ENCODE data around the gene RCAN1.
"Not testable (repeated sequence)": the region's sequence is repeated elsewhere in the genome, so short reads cannot be mapped to it uniquely, and the experiment has no call there.

The RCAN1 gene

DNA sequence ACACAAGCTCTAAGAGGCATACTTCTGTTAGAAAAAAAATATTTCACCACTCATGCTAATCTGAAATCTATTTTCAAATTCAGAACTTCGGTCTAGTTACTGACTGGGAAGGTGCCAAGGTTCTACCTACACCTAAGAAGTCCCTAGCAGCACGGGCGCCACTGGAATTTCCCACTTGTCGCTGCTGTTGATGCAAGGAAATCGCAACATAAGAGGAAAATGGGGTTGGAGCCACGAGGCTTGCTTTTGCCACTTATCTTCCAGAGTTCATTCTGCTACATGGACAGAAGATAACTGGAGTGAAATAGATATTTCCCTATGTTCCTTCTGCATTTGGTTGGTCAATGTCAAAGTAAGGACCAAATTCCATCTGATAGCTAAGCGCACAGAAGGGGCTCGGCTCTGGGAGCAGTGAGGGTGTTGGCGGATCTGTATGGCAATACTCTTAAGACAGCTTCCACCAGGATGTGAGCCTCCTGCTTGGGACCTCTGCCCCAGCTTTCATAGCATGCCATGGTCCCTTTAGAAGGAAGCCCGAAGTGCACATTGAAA lies 47.2 kb downstream of the RCAN1 start:
- no peak for DNase-seq

DNA sequence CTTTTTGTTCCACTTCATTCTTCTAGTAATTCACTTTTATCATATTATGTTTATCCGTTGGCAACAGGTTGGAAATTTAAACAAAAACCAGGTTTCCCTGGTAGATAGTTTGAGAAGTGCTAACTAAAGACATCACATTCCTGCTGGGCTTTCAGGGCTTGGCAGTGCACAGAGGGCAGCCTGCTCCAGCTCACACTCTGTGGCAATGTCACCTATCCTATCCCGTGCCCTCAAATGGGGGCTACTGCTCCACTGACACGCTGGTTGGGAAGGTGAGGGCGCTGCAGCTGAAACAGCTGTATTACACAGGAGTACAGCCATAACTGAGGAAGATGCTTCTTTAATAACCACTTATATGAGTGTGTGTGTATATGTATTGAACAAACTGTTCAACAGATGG lies 49.7 kb downstream of the RCAN1 start:
- DNase-seq = no peak

DNA sequence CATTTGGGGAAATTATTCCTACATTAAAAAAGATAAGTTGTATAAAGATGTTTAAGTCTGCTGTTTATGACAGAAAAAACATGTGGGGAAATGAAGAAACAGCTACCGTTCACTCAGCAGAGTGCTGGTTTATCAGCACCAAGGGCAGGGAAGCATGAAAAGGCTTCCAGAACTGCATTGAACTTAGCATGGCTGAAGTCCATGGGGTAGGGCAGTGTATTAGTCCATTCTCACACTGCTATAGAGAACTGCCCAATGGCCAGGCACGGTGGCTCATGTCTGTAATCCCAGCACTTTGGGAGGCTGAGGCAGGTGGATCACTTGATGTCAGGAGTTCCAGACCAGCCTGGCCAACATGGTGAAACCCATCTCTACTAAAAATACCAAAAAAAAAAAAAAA lies 51.5 kb downstream of the RCAN1 start:
- DNase-seq = not testable (repeated sequence)

DNA sequence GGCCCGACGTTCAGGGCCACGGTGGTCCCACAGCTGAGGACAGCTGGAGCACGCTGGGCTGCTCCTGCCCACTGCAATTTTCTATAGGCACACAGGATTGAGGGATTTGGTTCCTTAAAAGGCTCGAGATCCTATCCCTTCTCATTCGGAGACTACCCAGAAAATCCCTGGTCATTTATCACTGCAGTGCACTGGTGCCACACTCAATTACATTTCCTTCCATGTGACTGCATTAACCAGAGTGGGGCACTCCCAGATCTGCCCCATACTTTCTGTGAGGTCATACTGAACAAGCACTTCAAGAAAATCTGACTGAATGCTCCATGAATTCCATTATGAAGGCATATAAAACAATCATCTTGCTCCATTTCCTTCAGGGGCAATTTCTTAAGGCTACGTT lies 53.1 kb downstream of the RCAN1 start:
- no peak for DNase-seq

DNA sequence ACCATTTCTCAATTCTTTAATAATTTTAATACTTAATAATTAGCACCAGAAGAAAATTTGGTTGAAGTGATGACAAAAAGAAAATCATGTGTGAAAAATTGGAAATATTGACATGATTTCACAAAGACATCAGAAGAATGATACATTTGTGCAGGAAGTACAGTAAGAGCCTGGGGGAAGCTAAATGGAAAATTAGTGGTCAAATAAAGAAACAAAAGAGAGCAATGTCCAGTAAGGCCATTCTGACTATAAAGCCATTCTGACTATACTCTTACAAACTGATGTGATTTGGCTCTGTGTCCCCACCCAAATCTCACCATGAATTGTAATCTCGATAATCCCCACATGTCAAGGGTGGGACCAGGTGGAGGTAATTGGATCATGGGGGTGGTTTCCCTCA lies 54.3 kb downstream of the RCAN1 start:
- no peak for DNase-seq

DNA sequence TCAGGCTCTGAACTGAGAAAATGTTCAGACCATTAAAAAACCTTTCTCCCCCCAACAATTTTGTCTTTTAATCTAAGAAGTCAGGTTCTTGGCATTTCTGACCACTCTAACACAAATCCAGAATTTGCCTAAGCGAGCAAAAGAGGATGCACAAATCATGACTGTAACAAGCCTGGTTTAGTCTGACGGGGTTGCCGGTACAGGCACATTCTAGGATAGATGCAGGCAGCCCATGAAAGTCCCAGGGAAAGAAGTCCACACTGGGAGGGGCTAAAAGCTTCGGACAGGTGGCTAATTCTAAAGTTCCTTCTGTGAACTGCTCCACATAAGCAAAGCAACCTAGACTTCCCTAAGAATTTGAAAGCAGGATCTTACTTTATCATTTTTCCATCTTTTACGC lies 54.9 kb downstream of the RCAN1 start:
- DNase-seq = no peak

DNA sequence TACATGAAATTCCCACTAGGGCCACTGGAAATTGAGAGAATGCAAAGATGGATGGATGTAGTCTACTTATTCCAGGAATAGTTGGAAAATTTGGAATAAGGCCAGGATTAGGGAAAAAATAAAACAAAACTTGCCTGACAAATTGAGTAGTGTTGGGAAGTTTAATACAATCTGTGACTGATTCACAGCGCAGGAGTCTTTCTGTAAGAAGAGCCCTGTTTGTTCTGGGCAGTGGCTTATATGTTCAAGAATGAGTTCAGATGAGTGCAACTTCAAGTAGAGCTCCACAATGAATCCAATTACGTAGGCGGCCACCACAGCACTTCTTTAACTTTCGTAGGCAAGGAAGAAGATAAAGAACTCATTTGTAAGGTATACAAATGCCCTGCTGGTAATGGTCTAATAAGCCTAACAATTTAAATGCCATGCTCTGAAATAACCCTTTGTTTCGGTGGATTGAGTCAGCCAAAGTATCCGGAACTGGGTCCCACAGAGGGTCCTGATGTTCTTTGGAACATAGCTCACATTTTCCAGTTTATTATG lies 55.8 kb downstream of the RCAN1 start:
- no peak for DNase-seq

DNA sequence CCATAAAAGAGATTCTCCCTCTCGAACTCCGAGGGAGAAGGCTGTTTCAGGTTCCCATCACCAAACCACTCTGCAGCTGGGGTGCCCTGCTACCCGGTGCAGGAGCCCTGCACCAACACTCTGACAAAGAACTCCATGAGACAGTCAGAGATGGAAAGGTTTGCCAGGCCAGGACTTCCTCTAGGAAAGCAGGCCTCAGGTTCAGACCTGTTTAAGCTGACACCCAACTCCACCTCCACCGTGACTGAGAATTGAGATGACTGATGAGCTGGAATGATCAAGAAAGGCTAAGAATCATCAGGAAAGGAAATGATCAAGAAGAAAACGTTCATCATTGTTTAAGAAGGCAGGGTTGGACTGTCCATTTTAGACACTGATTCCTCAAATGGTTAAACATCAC lies 56.7 kb downstream of the RCAN1 start:
- no peak for DNase-seq

DNA sequence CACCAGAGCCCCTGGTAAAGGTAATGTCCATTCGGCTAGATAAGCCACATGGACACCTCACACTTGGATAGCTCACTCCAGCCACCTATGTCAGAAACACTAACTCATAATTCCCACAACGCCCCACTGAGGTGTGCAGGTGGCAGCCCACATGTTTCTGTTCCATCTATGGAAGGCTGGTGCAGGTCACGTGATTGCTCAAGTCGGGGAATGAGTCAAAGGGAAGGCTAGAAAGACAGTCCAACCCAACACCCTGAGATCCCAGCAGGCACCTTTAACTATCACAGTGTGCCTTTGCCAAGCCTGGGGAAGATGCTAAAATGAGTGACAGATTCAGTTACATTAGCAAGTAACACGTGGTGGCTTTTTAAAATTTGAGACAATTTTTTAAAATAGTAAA lies 57.7 kb downstream of the RCAN1 start:
- DNase-seq = no peak

DNA sequence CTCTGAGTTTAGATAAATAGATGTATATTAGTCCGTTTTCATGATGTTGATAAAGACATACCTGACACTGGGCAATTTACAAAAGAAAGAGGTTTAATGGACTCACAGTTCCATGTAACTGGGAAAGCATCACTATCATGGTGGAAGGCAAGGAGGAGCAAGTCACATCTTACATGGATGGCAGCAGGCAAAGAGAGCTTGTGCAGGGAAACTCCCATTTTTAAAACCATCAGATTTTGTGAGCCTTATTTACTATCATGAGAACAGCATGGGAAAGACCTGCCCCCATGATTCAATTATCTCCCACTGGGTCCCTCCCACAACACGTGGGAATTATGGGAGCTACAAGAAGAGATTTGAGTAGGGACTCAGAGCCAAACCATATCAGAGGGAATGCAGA lies 60.2 kb downstream of the RCAN1 start:
- DNase-seq = not testable (repeated sequence)

DNA sequence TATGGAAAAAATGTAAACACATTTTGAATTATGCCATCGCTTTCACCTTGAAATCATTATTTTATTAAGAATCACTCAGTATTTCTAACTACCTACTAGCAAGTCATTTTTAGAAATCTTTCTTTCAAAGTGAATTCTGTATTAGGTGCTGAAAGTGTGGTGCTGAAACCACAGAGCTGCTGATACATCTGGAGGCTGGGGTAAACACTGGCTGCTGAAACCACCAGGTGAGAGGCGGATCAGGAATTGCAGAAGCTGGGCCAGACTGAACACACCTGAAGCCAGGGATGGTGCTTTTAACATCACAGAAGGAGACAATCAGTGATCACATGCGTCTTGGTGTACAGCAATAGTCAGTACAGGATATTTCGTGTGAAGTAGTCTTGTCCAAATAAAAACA lies 60.7 kb downstream of the RCAN1 start:
- no peak for DNase-seq

DNA sequence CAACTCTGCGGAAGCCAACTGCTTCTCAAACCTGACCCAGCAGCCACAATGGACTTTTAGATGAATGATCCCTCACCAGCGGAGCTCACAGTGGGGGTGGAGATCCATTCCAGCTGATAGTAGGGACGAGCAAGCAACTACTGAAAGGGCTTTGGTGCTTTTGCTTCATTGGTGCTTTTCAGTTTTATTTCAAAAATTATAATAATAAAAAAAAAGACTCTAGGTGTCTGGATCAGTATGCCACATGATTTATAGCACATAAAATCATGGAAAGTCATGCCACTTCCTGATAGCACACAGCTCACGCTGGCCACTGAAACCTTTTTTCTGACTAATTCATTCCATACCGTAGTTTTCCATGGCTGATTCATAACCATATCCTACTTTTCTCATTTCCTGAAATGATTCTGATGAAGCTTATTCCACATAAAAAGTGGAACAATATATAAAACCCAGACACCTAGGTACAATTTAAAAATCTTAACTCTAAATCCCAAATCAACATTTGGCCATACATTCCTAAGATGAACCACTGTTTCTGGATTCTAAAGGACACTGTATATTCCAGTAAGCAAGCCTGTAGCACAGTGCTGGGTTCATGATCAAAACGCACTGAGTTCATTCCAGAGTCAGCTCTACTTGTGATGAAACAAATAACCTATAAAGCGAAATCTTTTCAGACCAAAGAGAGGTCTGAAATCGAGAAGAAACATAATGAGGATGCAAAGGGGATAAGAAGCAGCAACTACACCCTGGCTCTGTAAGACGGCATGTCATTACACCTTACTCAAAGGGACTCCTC lies 61.6 kb downstream of the RCAN1 start:
- DNase-seq = no peak

DNA sequence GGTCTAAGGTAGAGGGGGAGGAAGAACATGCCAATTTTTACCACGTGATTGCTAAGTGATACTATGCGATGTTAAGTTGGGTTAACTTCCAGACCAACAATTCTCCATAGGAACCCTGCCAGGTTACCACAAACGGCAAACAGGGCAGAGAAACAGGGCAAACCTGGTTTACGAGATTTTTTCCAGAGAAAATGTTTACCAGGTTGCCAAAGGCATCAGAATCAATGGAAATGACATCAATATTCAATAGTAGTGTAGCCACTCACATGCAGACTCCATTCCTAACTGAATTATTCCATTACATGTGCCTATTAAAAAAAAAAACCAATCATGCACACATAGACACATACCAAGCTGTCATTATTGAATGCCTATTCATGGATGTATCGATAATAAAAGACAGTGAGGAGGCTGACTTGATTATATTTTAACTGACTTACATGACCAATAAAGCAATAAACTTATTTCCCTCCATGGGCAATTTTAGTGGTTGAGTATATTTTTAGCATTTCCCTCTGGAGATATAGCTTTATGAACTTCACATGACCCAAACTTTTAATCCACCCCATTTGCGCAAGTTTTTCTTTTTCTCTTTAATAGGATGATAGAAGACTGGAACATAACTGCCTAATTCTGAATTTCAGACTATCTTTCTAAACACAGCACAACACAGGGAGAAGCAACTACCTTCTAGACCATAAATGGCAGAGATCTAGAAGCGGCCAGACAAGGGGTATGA lies 62.4 kb downstream of the RCAN1 start:
- DNase-seq = no peak

DNA sequence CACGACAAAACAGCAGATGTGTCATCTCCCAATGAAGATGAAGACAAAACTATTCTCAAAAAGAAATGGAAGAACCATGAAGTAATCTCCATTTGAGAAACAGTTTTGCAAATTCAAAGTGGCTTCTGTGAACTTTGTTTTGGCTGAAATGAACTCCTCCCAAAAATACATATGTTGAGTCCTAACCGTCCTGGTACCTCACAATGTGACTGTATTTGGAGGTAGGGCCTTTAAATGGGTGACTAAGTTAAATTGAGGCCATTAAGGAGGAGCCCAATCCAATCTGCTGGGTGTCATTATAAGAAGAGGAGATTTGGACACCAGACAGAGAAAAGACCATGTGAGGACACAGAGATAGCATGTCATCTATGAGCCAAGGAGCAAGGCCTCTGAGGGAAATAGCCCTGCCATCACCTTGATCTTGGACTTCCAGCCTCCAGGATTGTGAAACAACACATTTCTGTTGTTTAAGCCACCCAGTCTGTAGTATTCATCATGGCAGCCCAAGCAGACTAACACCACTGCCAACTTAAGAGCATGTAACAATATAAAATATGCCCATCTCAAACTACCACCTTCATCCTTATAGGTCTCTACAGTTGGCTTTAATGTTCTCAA lies 64.6 kb downstream of the RCAN1 start:
- no peak for DNase-seq

DNA sequence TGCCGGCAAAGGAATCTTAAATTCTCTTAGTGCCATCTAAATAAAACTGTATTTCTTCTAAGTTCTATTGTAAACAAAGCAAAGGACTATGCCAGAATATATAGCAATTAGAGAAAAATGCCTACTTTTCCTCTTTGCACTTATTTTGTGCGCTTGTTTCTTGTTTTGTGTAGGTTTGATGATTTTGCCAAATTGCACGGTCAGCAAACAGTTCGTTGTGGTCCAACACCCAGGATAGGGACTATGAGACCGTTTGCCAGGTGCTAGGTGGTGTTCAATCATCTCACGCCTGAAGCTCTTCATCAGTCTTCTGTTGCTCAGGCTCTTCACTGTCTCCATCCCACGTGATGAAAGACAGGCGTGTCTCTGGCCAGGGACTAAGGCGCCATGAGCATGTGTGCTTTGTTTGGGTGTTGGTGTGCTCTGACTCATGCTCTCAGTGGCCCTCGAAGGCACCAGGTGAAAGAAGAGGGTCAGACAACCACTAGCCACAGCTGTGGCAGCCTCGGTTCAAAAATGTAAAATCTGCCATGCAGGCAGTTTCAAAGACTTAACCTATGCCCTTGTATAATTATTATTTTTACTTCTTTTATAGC lies 66.0 kb downstream of the RCAN1 start:
- no peak for DNase-seq

DNA sequence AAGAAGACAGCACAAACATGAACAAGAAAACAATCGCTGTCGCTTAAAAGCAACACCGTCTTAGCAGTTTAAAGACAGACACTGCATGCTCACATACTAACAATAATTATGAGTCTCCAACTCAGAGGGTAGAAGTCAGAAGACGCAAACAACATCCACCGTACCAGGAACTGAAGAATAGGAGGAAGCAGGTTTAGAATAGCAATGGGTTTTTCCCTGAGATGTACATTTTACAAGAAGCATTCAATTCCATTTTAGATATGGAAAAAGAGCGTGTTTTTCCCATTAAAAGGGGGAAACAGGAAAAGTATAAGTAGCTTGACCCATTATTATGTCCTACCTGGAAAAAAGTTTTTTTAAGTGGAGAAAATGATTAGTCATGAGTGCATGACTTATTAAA lies 68.4 kb downstream of the RCAN1 start:
- DNase-seq = no peak

DNA sequence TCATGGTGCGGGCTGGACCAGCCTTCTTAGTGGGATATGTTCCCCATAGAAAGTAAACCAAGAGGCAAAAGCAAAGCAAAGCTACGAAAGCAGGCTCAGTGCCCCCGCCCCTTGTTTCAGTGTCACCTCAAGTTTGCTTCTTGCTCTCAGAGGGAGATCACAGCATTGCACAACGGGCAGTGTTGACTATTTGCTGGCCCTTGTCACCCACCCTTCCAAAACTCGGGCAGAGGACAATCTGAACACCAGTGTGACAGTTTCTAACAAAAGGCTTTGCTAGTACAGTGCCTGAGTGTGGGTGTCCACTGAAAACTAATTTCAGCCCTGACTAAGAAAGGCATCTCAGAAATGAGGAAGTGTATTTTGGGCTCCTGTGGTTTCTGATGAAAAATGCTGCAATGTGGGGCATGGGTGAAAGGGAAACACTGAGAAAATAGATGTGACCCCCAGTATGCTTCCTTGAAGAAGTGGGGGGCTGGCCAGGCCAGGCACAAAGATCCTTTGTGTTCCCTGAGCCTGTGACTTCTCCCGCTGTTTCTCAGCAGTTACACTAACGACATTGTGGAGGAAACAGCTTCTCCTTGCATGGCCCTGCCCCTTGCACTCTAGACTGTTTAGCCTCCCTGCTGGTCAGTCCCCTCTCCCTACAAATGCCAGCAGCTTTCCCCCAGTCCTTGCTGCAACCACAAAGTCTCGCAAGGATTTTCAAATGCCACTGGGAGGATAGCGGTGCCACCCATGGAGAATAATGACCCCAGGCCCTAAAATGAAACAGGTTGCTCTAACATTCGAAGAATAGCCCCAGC lies 69.6 kb downstream of the RCAN1 start:
- no peak for DNase-seq

DNA sequence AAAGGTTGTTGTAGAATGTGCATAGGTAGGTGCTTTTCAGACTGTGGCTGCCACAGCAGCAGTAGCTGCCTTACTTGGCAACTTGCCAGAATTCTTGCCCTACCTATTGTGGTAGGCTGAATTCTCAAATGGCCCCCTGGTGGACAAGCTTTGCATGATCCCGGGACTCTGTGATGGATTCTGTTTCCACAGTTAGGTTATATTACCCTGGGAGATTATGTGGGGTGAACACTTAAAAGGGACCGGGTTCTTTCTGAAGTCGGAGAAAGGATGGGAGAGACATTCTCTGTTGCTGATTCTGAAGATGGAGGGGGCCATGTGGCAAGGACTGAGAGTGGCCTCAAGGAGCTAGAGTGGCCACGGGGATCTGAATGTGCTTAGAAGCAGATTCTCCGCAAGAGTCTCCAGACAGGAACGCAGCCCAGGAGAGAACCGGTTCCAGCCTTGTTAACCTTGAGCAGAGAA lies 70.8 kb downstream of the RCAN1 start:
- DNase-seq = peak; percentile 84

DNA sequence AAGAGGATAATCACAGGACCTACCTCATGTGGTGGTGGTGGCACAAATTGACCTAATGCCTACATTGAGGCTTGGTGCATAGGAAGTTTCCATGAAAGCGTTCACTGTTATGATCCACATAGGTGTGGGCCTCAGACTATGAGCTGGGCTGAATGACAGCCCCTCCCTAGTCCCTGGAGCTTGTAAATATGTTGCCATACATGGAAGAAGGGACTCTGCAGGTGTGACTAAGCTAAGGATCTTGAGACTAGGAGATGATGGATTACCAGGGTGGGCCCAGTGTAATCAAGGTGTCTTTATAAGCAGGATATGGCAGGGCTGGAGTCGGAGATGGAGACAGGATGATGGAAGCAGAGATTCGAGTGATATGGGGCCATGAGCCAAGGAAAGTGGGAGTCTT lies 71.9 kb downstream of the RCAN1 start:
- no peak for DNase-seq

DNA sequence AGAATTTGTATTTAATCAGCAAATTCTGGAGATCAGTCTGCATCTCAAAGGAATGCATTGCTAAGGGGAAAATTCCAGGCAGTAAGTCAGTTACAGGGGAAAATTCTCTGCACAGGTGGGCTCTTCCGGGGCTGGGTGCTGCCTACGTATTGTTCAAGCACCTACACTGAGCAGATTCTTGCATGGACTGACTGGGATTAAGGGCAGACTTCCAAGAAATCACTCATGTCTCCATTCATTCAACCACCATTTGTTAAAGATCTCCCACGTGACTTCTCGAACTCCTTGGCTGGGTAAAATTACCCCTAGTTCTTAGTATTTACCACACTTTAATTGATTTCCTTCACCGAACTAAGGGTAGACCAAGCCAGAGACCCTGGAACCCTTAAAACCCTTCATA lies 74.7 kb downstream of the RCAN1 start:
- DNase-seq = no peak

DNA sequence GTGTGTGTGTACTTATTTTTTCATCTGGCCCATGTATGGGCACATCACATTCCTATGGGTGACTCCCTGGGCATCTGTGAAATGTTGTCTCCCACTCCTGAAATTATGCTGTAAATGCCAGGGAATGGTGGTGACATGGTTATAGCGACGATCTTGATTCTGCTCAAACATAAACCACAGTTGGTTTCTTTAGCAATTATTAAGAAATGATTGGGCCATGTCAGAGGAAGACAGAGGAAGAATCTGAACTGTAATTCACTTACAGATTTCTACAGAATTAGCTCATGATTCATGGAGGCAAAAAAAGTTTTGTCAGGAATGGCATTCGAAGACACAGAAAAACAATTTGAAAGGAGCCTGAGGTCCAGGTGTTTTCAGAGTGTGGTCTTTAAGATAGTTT lies 77.1 kb downstream of the RCAN1 start:
- DNase-seq = no peak

DNA sequence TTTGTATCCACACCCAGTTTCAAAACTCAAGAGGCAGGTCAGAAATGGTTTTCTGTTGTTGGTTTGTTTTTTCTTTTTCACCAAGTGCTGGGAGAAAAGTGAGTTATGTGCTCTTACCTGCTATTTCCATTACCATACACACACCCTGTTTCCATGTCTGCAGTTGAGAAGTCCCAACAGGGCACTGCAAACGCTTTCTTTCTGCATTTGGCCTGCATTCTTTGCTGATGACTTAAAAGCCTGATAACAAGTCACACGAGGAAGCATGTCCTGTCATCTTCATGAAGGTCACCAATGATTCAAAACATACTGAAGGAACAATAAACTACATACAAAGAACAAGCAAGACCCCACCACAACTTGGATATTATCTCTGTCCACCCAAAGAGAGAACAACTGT lies 78.1 kb downstream of the RCAN1 start:
- DNase-seq = no peak
